ENCODE data around the gene CDADC1. TPM values are rescaled to one million over a fixed set of nuclear protein-coding genes. Genes with fewer than 3 reads are reported as not detected.

The CDADC1 gene
- total and polyA plus RNA-seq, 2 of the 13 experiments (the other 11 are each of a cell fraction or from before 2014, with no cell fraction given): 2.4 to 9.0 TPM

DNA sequence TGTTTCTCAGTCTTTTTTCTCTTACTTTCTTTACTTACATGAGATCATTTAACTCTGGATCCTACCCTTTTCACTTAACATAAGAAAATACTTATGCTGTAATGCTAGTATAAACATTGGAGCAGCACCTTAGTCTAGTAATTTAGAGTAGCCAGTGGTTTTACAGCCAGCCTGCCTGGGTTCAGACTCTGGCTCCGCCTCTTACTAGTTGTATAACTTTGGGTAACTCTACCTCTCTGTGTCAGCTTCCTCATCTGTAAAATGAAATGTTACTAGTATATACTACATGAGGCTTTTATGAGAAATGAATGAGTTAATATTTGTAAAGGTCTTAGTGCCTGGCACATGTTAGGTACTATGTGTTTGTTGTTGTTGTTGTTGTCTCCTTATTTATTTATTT is 5.6 kb downstream of the CDADC1 start (continued):
- TF ChIP-seq, protein P1, sequence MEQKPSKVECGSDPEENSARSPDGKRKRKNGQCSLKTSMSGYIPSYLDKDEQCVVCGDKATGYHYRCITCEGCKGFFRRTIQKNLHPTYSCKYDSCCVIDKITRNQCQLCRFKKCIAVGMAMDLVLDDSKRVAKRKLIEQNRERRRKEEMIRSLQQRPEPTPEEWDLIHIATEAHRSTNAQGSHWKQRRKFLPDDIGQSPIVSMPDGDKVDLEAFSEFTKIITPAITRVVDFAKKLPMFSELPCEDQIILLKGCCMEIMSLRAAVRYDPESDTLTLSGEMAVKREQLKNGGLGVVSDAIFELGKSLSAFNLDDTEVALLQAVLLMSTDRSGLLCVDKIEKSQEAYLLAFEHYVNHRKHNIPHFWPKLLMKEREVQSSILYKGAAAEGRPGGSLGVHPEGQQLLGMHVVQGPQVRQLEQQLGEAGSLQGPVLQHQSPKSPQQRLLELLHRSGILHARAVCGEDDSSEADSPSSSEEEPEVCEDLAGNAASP (CRISPR knock-in tag; IDR thresholded peaks at IDR 0.05; ENCODE audit: borderline replicate concordance): no peak
- TF ChIP-seq, protein P2, sequence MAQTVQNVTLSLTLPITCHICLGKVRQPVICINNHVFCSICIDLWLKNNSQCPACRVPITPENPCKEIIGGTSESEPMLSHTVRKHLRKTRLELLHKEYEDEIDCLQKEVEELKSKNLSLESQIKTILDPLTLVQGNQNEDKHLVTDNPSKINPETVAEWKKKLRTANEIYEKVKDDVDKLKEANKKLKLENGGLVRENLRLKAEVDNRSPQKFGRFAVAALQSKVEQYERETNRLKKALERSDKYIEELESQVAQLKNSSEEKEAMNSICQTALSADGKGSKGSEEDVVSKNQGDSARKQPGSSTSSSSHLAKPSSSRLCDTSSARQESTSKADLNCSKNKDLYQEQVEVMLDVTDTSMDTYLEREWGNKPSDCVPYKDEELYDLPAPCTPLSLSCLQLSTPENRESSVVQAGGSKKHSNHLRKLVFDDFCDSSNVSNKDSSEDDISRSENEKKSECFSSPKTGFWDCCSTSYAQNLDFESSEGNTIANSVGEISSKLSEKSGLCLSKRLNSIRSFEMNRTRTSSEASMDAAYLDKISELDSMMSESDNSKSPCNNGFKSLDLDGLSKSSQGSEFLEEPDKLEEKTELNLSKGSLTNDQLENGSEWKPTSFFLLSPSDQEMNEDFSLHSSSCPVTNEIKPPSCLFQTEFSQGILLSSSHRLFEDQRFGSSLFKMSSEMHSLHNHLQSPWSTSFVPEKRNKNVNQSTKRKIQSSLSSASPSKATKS (CRISPR knock-in tag; IDR thresholded peaks at IDR 0.05): no peak
- TF ChIP-seq, protein P3, sequence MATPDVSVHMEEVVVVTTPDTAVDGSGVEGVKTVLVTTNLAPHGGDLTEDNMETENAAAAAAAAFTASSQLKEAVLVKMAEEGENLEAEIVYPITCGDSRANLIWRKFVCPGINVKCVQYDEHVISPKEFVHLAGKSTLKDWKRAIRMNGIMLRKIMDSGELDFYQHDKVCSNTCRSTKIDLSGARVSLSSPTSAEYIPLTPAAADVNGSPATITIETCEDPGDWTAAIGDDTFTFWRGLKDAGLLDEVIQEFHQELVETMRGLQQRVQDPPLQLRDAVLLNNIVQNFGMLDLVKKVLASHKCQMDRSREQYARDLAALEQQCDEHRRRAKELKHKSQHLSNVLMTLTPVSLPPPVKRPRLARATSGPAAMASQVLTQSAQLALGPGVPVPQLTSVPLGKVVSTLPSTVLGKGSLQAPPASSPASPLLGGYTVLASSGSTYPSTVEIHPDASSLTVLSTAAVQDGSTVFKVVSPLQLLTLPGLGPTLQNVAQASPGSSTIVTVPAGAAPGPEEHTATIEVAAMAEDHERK (CRISPR knock-in tag; IDR thresholded peaks at IDR 0.05; ENCODE audit: low read depth): no peak
- TF ChIP-seq ZNF331 (CRISPR knock-in tag; IDR thresholded peaks at IDR 0.05) (no peak), NFE2 (CRISPR knock-in tag; IDR thresholded peaks at IDR 0.05) (no peak)
- TF ChIP-seq, protein P4, sequence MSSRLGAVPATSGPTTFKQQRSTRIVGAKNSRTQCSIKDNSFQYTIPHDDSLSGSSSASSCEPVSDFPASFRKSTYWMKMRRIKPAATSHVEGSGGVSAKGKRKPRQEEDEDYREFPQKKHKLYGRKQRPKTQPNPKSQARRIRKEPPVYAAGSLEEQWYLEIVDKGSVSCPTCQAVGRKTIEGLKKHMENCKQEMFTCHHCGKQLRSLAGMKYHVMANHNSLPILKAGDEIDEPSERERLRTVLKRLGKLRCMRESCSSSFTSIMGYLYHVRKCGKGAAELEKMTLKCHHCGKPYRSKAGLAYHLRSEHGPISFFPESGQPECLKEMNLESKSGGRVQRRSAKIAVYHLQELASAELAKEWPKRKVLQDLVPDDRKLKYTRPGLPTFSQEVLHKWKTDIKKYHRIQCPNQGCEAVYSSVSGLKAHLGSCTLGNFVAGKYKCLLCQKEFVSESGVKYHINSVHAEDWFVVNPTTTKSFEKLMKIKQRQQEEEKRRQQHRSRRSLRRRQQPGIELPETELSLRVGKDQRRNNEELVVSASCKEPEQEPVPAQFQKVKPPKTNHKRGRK (CRISPR knock-in tag; IDR thresholded peaks at IDR 0.05): no peak

Measured in HepG2 (cell line).